Transverse colon (tissue), 4 donors: ENCODE data around the gene LANCL1. TPM values are rescaled to one million over a fixed set of nuclear protein-coding genes. Genes with fewer than 3 reads are reported as not detected.

Source experiments
- DNase-seq: peaks from one replicate; pipeline ENCODE4 v3.0.0-alpha.2; 2019
- H3K27ac ChIP-seq, 4 donors: fragments of 200-600 bp; sonication (generic); 2 replicates each; pipeline ENCODE4 v1.5.1; 2016 to 2018; ENCODE audit warnings: inconsistent platforms in 4 of 4
- H3K27me3 ChIP-seq: fragments of 200-600 bp; sonication (generic); 2 replicates; pipeline ENCODE4 v1.5.1; 2017; ENCODE audit warnings: inconsistent platforms
- H3K36me3 ChIP-seq, 4 donors: fragments of 200-600 bp; sonication (generic); 2 replicates each; pipeline ENCODE4 v1.5.1; 2017 to 2019; ENCODE audit warnings: inconsistent platforms in 4 of 4
- H3K4me1 ChIP-seq, 4 donors: fragments of 200-600 bp; sonication (generic); 2 replicates each; pipeline ENCODE4 v1.5.1; 2017 to 2020; ENCODE audit warnings: inconsistent platforms in 4 of 4
- H3K4me3 ChIP-seq, 4 donors: fragments of 200-600 bp; sonication (generic); 1 replicate in 1 of 4; 2 replicates in 3 of 4; pipeline versions ENCODE4 v1.5.1 to v1.6.1; 2017 to 2019; ENCODE audit warnings: inconsistent platforms in 4 of 4
- H3K9me3 ChIP-seq, 2 donors: fragments of 200-600 bp; sonication (generic); 2 replicates each; pipeline ENCODE4 v1.5.1; 2017 to 2019; ENCODE audit warnings: inconsistent platforms in 2 of 2
- CTCF ChIP-seq, 5 experiments: fragments of 200-600 bp in 3 of 5; fragments of 450-650 bp in 2 of 5; sonication (generic) in 3 of 5; IDR thresholded peaks; 1 replicate in 2 of 5; 2 replicates in 3 of 5; pipeline ENCODE4 v1.5.1; 2016 to 2017; ENCODE audit warnings: antibody characterized with exemption in 5 of 5, inconsistent platforms in 3 of 5, mild to moderate bottlenecking in 2 of 5, moderate library complexity in 1 of 5
- EP300 ChIP-seq: sonication (generic); formaldehyde crosslinking; IDR thresholded peaks from one replicate; pipeline ENCODE4 v1.6.1; 2017; ENCODE audit warnings: antibody characterized with exemption, low read depth
- POLR2A ChIP-seq: fragments of 450-650 bp; IDR thresholded peaks from one replicate; pipeline ENCODE4 v1.6.1; 2016; ENCODE audit warnings: antibody characterized with exemption, mild to moderate bottlenecking, moderate library complexity
- POLR2AphosphoS5 ChIP-seq, 3 donors: sonication (generic); formaldehyde crosslinking; IDR thresholded peaks; one replicate each; pipeline ENCODE4 v1.6.1; 2016; ENCODE audit warnings: antibody characterized with exemption in 3 of 3
- WGBS, 2 donors: methylation state at CpG; one replicate each; pipeline ENCODE4 v1.1.5; 2018; ENCODE audit warnings: low coverage in 1 of 2; 5-methylcytosine and 5-hydroxymethylcytosine counted together
- in situ Hi-C, 4 donors: fragments of 200-750 bp; cut with MboI; loops; one replicate each; pipeline versions ENCODE4 v1.15.0 to v1.15.1; 2017; ENCODE audit warnings: low sequenced_read_pairs in 3 of 4, low pct_ligation_motif_present in 1 of 4, low pct_unique_long_range_greater_than_20kb in 1 of 4
- intact Hi-C: fragments of 100-400 bp; cut with DNase I; formaldehyde crosslinking; loops from one replicate; pipeline ENCODE4 v1.15.1; 2023; ENCODE audit warnings: low total_unique reads
- total RNA-seq, 4 donors: library from RNA; depleted of rRNA; stranded (reverse); fragments of >200 nt; gene quantifications; one replicate each; pipeline ENCODE4 v1.1.0, GENCODE V29; 2016

Gene LANCL1
- total RNA-seq, 4 donors from 2014 or later, result 11.6 to 24.5 (median 17.4) TPM

DNA sequence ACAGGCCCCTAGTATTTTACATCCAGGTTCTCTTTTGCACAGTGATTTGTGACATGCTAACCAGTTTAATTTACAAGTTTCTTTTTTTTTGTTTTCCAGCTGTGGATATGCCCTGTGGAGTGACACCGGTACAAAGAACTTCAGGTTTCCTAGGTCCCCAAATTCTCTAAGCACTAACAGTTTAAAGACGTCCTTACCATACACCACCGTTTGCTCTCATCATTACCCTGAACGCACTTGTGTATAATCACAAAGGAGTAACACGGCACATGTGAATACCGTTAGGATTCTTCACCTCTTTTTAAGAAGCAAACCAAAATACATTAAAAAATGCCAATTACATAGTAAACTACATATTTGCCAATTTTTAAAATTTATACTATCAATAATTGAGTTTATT, 853 bp downstream of the LANCL1 start:
- intact Hi-C loops, result no loop called here
- Histone ChIP-seq H3K9me3 (no peaks in the 10 kb centered on the region), H3K36me3 (peaks cover 0 to 8% (median under 1%) of the 10 kb centered on the region in 4 donors), H3K4me3 (peak overlapping the region in 3 of 4 donors; percentile 82 to 98 (median 88)), H3K4me1 (peaks cover 0 to 19% (median 12%) of the 10 kb centered on the region in 4 donors), H3K27me3 (no peaks in the 10 kb centered on the region), H3K27ac (peak overlapping the region in 2 of 4 donors; percentile 87 to 88)
- TF ChIP-seq EP300 (no peak), POLR2A (no peak), CTCF (IDR thresholded peaks at IDR 0.05) (no peak), POLR2AphosphoS5 (IDR thresholded peaks at IDR 0.05) (no peak)
- in situ Hi-C loops, result no loop called here
- no peak for DNase-seq
- WGBS, 2 donors, result 26 to 33% methylated on average over 3 to 6 of the region's 6 CpGs

GRCh38 chr2:210474776-210475175, 1.8 kb downstream of the LANCL1 start:
- no peak overlapping the region for H3K27ac ChIP-seq
- no peak for DNase-seq
- WGBS, 2 donors, result 57 to 89% methylated on average over 1 of the region's 1 CpG

DNA sequence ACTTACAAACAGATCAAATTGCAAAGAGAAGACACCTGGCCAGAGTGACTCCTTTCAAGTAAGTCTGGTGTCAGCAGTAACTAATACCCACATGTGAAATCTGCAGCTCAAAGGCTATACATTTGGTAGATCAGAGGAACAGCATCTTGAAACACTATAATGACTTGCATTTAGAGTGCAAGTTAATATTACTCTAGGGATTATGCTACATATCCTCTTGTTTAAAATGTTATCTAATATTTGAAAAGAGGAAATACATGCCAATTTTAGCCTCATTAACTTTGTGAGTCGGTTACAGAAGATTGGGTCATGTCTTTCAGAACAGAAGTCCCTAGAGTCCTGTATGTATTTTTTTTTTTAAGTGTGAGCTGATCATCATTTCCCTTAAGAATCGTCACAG, 15.2 kb downstream of the LANCL1 start:
- no peak for TF ChIP-seq POLR2AphosphoS5 (IDR thresholded peaks at IDR 0.05)
- no peak for TF ChIP-seq CTCF (IDR thresholded peaks at IDR 0.05)
- no peak for TF ChIP-seq POLR2A
- TF ChIP-seq EP300, result no peak
- no peaks in the 10 kb centered on the region for H3K9me3 ChIP-seq
- H3K4me1 ChIP-seq, result no peaks in the 10 kb centered on the region
- DNase-seq, result no peak
- peaks cover 0 to 6% (median 0%) of the 10 kb centered on the region in 4 donors for H3K36me3 ChIP-seq
- intact Hi-C loops (no loop called here), in situ Hi-C loops (no loop called here)
- no peaks in the 10 kb centered on the region for H3K27me3 ChIP-seq
- WGBS, 2 donors, result 53 to 74% methylated on average over 2 of the region's 2 CpGs
- no peak overlapping the region for H3K4me3 ChIP-seq
- no peak overlapping the region for H3K27ac ChIP-seq

More at GRCh38 chr2:210474776-210475175, 1.8 kb downstream of the LANCL1 start:
- in situ Hi-C loops, result no loop called here
- TF ChIP-seq POLR2A (no peak), EP300 (no peak), POLR2AphosphoS5 (IDR thresholded peaks at IDR 0.05) (no peak), CTCF (IDR thresholded peaks at IDR 0.05) (no peak)
- peaks cover 0 to 12% (median under 1%) of the 10 kb centered on the region in 4 donors for H3K36me3 ChIP-seq
- no peaks in the 10 kb centered on the region for H3K9me3 ChIP-seq
- intact Hi-C loops, result no loop called here
- no peak overlapping the region for H3K4me3 ChIP-seq
- no peaks in the 10 kb centered on the region for H3K27me3 ChIP-seq
- peaks cover 0 to 19% (median 12%) of the 10 kb centered on the region in 4 donors for H3K4me1 ChIP-seq

- intact Hi-C loops, result no loop called here
- Histone ChIP-seq H3K4me3 (no peak overlapping the region), H3K9me3 (no peaks in the 10 kb centered on the region), H3K4me1 (no peaks in the 10 kb centered on the region), H3K36me3 (no peaks in the 10 kb centered on the region), H3K27ac (no peak overlapping the region), H3K27me3 (no peaks in the 10 kb centered on the region)
- DNase-seq, result no peak
- WGBS, 2 donors, result 78 to 86% methylated on average over 2 to 3 of the region's 3 CpGs
- in situ Hi-C loops, result no loop called here
- TF ChIP-seq CTCF (IDR thresholded peaks at IDR 0.05) (no peak), EP300 (no peak), POLR2AphosphoS5 (IDR thresholded peaks at IDR 0.05) (no peak), POLR2A (no peak)
Measured at GRCh38 chr2:210460322-210461227, 16.0 kb downstream of the LANCL1 start.
